K562 (cell line): Measurements from ENCODE around the gene COL5A3. TPM values are rescaled to one million over a fixed set of nuclear protein-coding genes. Genes with fewer than 3 reads are reported as not detected.
A peak's percentile ranks its signal among the peaks of the same experiment; 100 is the strongest.

Source experiments
- ARNT ChIP-seq, 2 experiments: fragments of 450-650 bp; IDR thresholded peaks; 2 replicates each; pipeline ENCODE4 v1.6.1; 2016; ENCODE audit warnings: mild to moderate bottlenecking in 1 of 2
- C11orf30 ChIP-seq: fragments of 450-650 bp; IDR thresholded peaks from 2 replicates; pipeline ENCODE4 v1.6.1; 2016; ENCODE audit warnings: low read depth, mild to moderate bottlenecking
- CCAR2 ChIP-seq: fragments of 200-400 bp; formaldehyde crosslinking; IDR thresholded peaks from 2 replicates; pipeline ENCODE4 v1.6.1; 2017; ENCODE audit warnings: mild to moderate bottlenecking, low read depth, low read length
- CREBBP ChIP-seq: IDR thresholded peaks from one replicate; pipeline ENCODE4 v1.6.1; 2012; ENCODE audit warnings: low read depth, mild to moderate bottlenecking, control low read depth, inconsistent platforms, low read length
- CTBP1 ChIP-seq: fragments of 450-650 bp; IDR thresholded peaks from 2 replicates; pipeline ENCODE4 v1.6.1; 2016; ENCODE audit warnings: borderline replicate concordance
- DACH1 ChIP-seq: fragments of 450-650 bp; IDR thresholded peaks from 2 replicates; pipeline ENCODE4 v1.6.1; 2018; ENCODE audit not compliant: partially characterized antibody
- ETV5 ChIP-seq: sonication (generic); formaldehyde crosslinking; IDR thresholded peaks from 2 replicates; pipeline ENCODE4 v1.4.0; 2020; ENCODE audit warnings: low read depth, mild to moderate bottlenecking, missing genetic modification reagents
- FOXO4 ChIP-seq: fragments of 450-650 bp; formaldehyde crosslinking; IDR thresholded peaks from 2 replicates; pipeline ENCODE4 v1.4.0; 2020; ENCODE audit warnings: mild to moderate bottlenecking, moderate library complexity
- HES1 ChIP-seq: fragments of 450-650 bp; IDR thresholded peaks from 2 replicates; pipeline ENCODE4 v1.6.1; 2016; ENCODE audit warnings: low read depth, mild to moderate bottlenecking, moderate library complexity
- HNRNPH1 ChIP-seq: fragments of 200-400 bp; formaldehyde crosslinking; optimal IDR thresholded peaks from 2 replicates; pipeline ENCODE3; 2017; ENCODE audit warnings: low read depth, mild to moderate bottlenecking, low read length, moderate library complexity
- HNRNPL ChIP-seq: fragments of 200-400 bp; formaldehyde crosslinking; IDR thresholded peaks from 2 replicates; pipeline ENCODE4 v1.6.1; 2017; ENCODE audit warnings: low read depth, mild to moderate bottlenecking, low read length
- KLF13 ChIP-seq: fragments of 450-650 bp; IDR thresholded peaks from 2 replicates; pipeline ENCODE4 v1.6.1; 2016; ENCODE audit warnings: missing genetic modification characterization, low read depth, mild to moderate bottlenecking, missing compliant biosample characterization, moderate library complexity, borderline replicate concordance
- MAFK ChIP-seq: IDR thresholded peaks from 2 replicates; pipeline ENCODE4 v1.6.1; 2011; ENCODE audit warnings: low read length, improper control_type of control experiment
- MAX ChIP-seq: sonication (generic); formaldehyde crosslinking; IDR thresholded peaks from 2 replicates; pipeline ENCODE4 v1.9.0; 2022; ENCODE audit warnings: mild to moderate bottlenecking, missing genetic modification reagents
- MBD1 ChIP-seq: fragments of 250-450 bp; sonication (Bioruptor Pico); IDR thresholded peaks from 2 replicates; pipeline ENCODE4 v1.8.0; 2022; ENCODE audit warnings: inconsistent platforms
- MCM3 ChIP-seq: fragments of 450-650 bp; IDR thresholded peaks from 2 replicates; pipeline ENCODE4 v1.6.1; 2016
- PCBP1 ChIP-seq: fragments of 200-400 bp; formaldehyde crosslinking; IDR thresholded peaks from 2 replicates; pipeline ENCODE4 v1.6.1; 2018; ENCODE audit warnings: mild to moderate bottlenecking, low read depth, low read length; ENCODE audit not compliant: poor library complexity, severe bottlenecking
- PHF21A ChIP-seq: fragments of 450-650 bp; IDR thresholded peaks from 2 replicates; pipeline ENCODE4 v1.6.1; 2017; ENCODE audit warnings: low read depth, borderline replicate concordance
- PHF8 ChIP-seq: fragments of 200-600 bp; sonication (generic); IDR thresholded peaks from 2 replicates; pipeline ENCODE4 v1.6.1; 2012; ENCODE audit warnings: mixed run types, mild to moderate bottlenecking, inconsistent platforms, low read length, moderate library complexity, borderline replicate concordance
- SMAD1 ChIP-seq: fragments of 150-350 bp; IDR thresholded peaks from 2 replicates; pipeline ENCODE4 v1.6.1; 2014; ENCODE audit warnings: low read length, low read depth; ENCODE audit not compliant: partially characterized antibody
- STAG1 ChIP-seq: sonication (generic); formaldehyde crosslinking; IDR thresholded peaks from 2 replicates; pipeline ENCODE4 v1.5.0; 2020; ENCODE audit warnings: missing genetic modification reagents, borderline replicate concordance
- TEAD4 ChIP-seq, 2 experiments: sonication (generic) in 1 of 2; formaldehyde crosslinking in 1 of 2; IDR thresholded peaks; 2 replicates each; pipeline versions ENCODE4 v1.6.1 to v1.8.0; 2012 to 2022; ENCODE audit warnings: borderline replicate concordance in 1 of 2, inconsistent platforms in 1 of 2, low read length in 1 of 2, mild to moderate bottlenecking in 1 of 2, missing genetic modification reagents in 1 of 2
- USF2 ChIP-seq: sonication (generic); formaldehyde crosslinking; IDR thresholded peaks from 2 replicates; pipeline ENCODE4 v1.5.0; 2020; ENCODE audit warnings: missing genetic modification reagents
- ZNF12 ChIP-seq: sonication (generic); formaldehyde crosslinking; IDR thresholded peaks from 2 replicates; pipeline ENCODE4 v1.4.0; 2020; ENCODE audit warnings: mild to moderate bottlenecking, missing genetic modification reagents
- ZNF121 ChIP-seq: sonication (generic); formaldehyde crosslinking; conservative IDR thresholded peaks from 2 replicates; pipeline ENCODE4 v1.8.0; 2022; ENCODE audit warnings: missing genetic modification reagents
- ZNF586 ChIP-seq: fragments of 450-650 bp; formaldehyde crosslinking; conservative IDR thresholded peaks from 2 replicates; pipeline ENCODE4 v1.4.0; 2020; ENCODE audit warnings: mild to moderate bottlenecking, moderate library complexity
- ZNF766 ChIP-seq: fragments of 200-800 bp; sonication (Bioruptor generic); conservative IDR thresholded peaks from 2 replicates; pipeline ENCODE4 v1.6.1; 2016; ENCODE audit warnings: missing genetic modification characterization, missing compliant biosample characterization
- polyA plus RNA-seq, 8 experiments: library from polyadenylated mRNA; depleted of rRNA in 4 of 8; stranded (reverse) in 5 of 8; unstranded in 3 of 8; fragments of >200 nt; fragmentation: Nextera tagmentation in 2 of 8; fragmentation: Illumina TruSeq in 1 of 8; extraction: Ambion mirVana in 2 of 8; extraction: Trizol in 1 of 8; gene quantifications; 2 replicates each; pipeline versions ENCODE4 v1.2.1 to v1.2.3, GENCODE V29; 2011 to 2014; ENCODE audit warnings: inconsistent platforms in 1 of 8, missing spikeins in 1 of 8
- total RNA-seq, 7 experiments: library from RNA; depleted of rRNA in 6 of 7; stranded (reverse); fragments of >200 nt in 6 of 7; fragmentation: Illumina TruSeq in 2 of 7; extraction: Trizol in 2 of 7; gene quantifications; 2 replicates each; pipeline versions ENCODE4 v1.2.1 to v1.2.3, GENCODE V29; 2011 to 2021; ENCODE audit warnings: low replicate concordance in 1 of 7

Gene COL5A3
- total and polyA plus RNA-seq, 9 of the 15 experiments (the other 6 are each of a cell fraction or from before 2014, with no cell fraction given), result 0.01 to 0.02 TPM; not detected in 7

GRCh38 chr19:10001899-10002298 lies 8.4 kb downstream of the COL5A3 start (continued):
- TF ChIP-seq MBD1 (CRISPR knock-in tag) (no peak), CCAR2 (no peak), FOXO4 (CRISPR knock-in tag) (no peak), ZNF121 (CRISPR knock-in tag) (no peak), PHF21A (no peak), MCM3 (no peak), ZNF766 (no peak), CREBBP (no peak), SMAD1 (no peak), PCBP1 (no peak), HNRNPL (no peak), HES1 (no peak), STAG1 (no peak), ARNT (IDR thresholded peaks at IDR 0.05) (no peak), DACH1 (no peak), TEAD4 (IDR thresholded peaks at IDR 0.05; ENCODE audit: low read length) (no peak), TEAD4 (CRISPR knock-in tag; IDR thresholded peaks at IDR 0.05; ENCODE audit: borderline replicate concordance) (no peak), C11orf30 (peak; percentile 63), USF2 (CRISPR knock-in tag) (no peak), MAFK (peak; percentile 44; the same call in 1 of the 2 replicates), HNRNPH1 (no peak), ZNF12 (CRISPR knock-in tag) (no peak), PHF8 (no peak), ZNF586 (CRISPR knock-in tag) (no peak), CTBP1 (no peak), ETV5 (CRISPR knock-in tag) (no peak), KLF13 (no peak), MAX (CRISPR knock-in tag) (no peak)
